WI38 (cell line): ENCODE data around the gene RAP1B.
"Not testable (repeated sequence)": the region's sequence is repeated elsewhere in the genome, so short reads cannot be mapped to it uniquely, and the experiment has no call there.

Source experiments
- H3K4me3 ChIP-seq: 2 replicates; pipeline ENCODE4 v1.5.1; 2011; ENCODE audit warnings: low read depth, mild to moderate bottlenecking, control low read depth, low read length
- CTCF ChIP-seq: IDR thresholded peaks from 2 replicates; pipeline ENCODE4 v1.5.1; 2012; ENCODE audit warnings: low read depth, mild to moderate bottlenecking, control low read depth, low read length

RAP1B gene

GRCh38 chr12:68632486-68632885 is 21.8 kb downstream of the RAP1B start:
- TF ChIP-seq CTCF: no peak
- no peak overlapping the region for H3K4me3 ChIP-seq

GRCh38 chr12:68633614-68634558 is 23.2 kb downstream of the RAP1B start:
- TF ChIP-seq CTCF: no peak
- no peak overlapping the region for H3K4me3 ChIP-seq

- H3K4me3 ChIP-seq: no peak overlapping the region
- no peak for TF ChIP-seq CTCF
Measured at GRCh38 chr12:68636268-68636667, 25.6 kb downstream of the RAP1B start.

GRCh38 chr12:68637439-68637838 is 26.7 kb downstream of the RAP1B start:
- H3K4me3 ChIP-seq: not testable (repeated sequence)

GRCh38 chr12:68638171-68638570 is 27.5 kb downstream of the RAP1B start:
- no peak for TF ChIP-seq CTCF
- no peak overlapping the region for H3K4me3 ChIP-seq

- H3K4me3 ChIP-seq: no peak overlapping the region
- no peak for TF ChIP-seq CTCF
Measured at GRCh38 chr12:68638721-68639395, 28.2 kb downstream of the RAP1B start.

- no peak overlapping the region for H3K4me3 ChIP-seq
- TF ChIP-seq CTCF: no peak
Measured at GRCh38 chr12:68639396-68639767, 28.7 kb downstream of the RAP1B start.
